KMS-11 (cell line): ENCODE measurements around the gene FAR2.

Experiments used
- H2AFZ ChIP-seq: fragments of 200-600 bp; sonication (generic); 2 replicates; pipeline ENCODE4 v1.6.1; 2016; ENCODE audit warnings: antibody characterized with exemption, mixed run types, low read depth
- H3K27ac ChIP-seq: fragments of 200-600 bp; sonication (generic); 2 replicates; pipeline ENCODE4 v1.6.1; 2016; ENCODE audit warnings: mild to moderate bottlenecking, mixed run types
- H3K27me3 ChIP-seq: fragments of 200-600 bp; sonication (generic); 2 replicates; pipeline ENCODE4 v1.6.1; 2017; ENCODE audit warnings: mild to moderate bottlenecking, low read depth, mixed run types, moderate library complexity; ENCODE audit not compliant: insufficient read depth
- H3K36me3 ChIP-seq: fragments of 200-600 bp; sonication (generic); 2 replicates; pipeline ENCODE4 v1.6.1; 2017; ENCODE audit warnings: mild to moderate bottlenecking, mixed run types; ENCODE audit not compliant: insufficient read depth
- H3K4me1 ChIP-seq: fragments of 200-600 bp; sonication (generic); 2 replicates; pipeline ENCODE4 v1.6.1; 2016; ENCODE audit warnings: mild to moderate bottlenecking, low read depth, mixed run types; ENCODE audit not compliant: poor library complexity, severe bottlenecking
- H3K4me2 ChIP-seq: fragments of 200-600 bp; sonication (generic); 2 replicates; pipeline ENCODE4 v1.7.0; 2016; ENCODE audit warnings: mild to moderate bottlenecking, mixed run types
- H3K4me3 ChIP-seq: fragments of 200-600 bp; sonication (generic); IDR thresholded peaks from 2 replicates; pipeline ENCODE4 v1.6.1; 2017; ENCODE audit warnings: low read depth, low read length, mixed read lengths; ENCODE audit not compliant: insufficient read depth
- H3K79me2 ChIP-seq: fragments of 200-600 bp; sonication (generic); 2 replicates; pipeline ENCODE4 v1.6.1; 2016; ENCODE audit warnings: low read depth, mixed run types; ENCODE audit not compliant: insufficient read depth
- H3K9ac ChIP-seq: fragments of 200-600 bp; sonication (generic); 2 replicates; pipeline ENCODE4 v1.6.1; 2016; ENCODE audit warnings: mild to moderate bottlenecking, mixed run types
- H4K20me1 ChIP-seq: fragments of 200-600 bp; sonication (generic); 2 replicates; pipeline ENCODE4 v1.6.1; 2016; ENCODE audit warnings: mild to moderate bottlenecking, mixed run types; ENCODE audit not compliant: insufficient read depth
- TF ChIP-seq, protein P1 (sequence below): fragments of 200-600 bp; sonication (generic); conservative IDR thresholded peaks from 2 replicates; pipeline ENCODE4 v1.6.1; 2017; ENCODE audit warnings: low read depth, mild to moderate bottlenecking, antibody characterized with exemption, low read length, moderate library complexity, mixed read lengths

The FAR2 gene

DNA sequence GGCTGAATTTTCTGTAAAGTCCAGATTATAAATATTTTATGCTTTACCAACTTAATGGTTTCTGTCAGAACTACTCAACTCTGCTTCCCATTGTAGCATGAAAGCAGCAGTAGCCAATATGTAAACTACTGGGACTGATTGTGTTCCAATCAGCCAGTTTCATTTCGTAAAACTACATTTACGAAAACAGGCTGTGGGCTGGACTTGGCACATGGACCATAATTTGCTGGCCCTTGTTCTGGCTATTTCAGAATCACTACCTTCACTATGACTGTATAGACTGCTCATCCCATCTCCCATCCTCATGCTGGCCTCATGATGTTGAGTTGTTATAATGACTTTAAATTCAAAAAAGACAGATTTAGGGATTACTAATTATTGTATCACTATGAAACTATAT is 38.7 kb downstream of the FAR2 start:
- no peaks in the 10 kb centered on the region for H3K36me3 ChIP-seq
- TF ChIP-seq, protein P1, sequence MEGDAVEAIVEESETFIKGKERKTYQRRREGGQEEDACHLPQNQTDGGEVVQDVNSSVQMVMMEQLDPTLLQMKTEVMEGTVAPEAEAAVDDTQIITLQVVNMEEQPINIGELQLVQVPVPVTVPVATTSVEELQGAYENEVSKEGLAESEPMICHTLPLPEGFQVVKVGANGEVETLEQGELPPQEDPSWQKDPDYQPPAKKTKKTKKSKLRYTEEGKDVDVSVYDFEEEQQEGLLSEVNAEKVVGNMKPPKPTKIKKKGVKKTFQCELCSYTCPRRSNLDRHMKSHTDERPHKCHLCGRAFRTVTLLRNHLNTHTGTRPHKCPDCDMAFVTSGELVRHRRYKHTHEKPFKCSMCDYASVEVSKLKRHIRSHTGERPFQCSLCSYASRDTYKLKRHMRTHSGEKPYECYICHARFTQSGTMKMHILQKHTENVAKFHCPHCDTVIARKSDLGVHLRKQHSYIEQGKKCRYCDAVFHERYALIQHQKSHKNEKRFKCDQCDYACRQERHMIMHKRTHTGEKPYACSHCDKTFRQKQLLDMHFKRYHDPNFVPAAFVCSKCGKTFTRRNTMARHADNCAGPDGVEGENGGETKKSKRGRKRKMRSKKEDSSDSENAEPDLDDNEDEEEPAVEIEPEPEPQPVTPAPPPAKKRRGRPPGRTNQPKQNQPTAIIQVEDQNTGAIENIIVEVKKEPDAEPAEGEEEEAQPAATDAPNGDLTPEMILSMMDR, result no peak
- no peak overlapping the region for H3K27ac ChIP-seq
- H3K4me1 ChIP-seq, result no peaks in the 10 kb centered on the region
- H3K9ac ChIP-seq, result no peak overlapping the region
- H3K27me3 ChIP-seq, result no peaks in the 10 kb centered on the region
- H3K4me3 ChIP-seq, result no peak overlapping the region
- no peaks in the 10 kb centered on the region for H3K79me2 ChIP-seq
- no peaks in the 10 kb centered on the region for H4K20me1 ChIP-seq
- H3K4me2 ChIP-seq, result no peak overlapping the region
- H2AFZ ChIP-seq, result no peak overlapping the region

DNA sequence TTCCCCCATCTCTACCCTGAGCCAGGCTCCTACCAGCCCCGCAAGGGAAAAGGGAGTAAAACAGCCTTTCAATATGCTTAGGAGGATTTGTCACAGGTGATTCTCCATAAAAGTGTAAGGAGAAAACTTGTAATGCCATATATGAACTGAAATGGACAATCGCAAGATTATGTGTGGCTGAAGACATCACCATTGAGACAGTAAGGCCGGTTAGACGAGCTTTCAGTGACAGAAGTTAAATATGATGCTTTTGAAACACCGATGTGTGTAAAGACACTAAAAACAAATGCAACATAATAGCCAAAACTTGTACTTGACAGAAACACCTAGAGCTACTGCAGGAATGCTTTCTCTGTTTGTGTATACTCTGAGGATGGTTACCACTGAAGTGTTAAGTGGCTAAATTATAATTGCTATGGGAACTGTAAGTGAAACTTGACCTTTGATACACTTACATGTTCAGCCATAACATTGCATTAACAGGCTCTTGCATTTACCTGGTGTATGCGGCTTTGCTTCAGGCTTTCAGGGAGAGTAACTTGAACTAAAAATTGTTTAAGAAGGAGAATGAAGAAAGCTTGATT is 42.3 kb downstream of the FAR2 start:
- H3K27ac ChIP-seq, result no peak overlapping the region
- H2AFZ ChIP-seq, result no peak overlapping the region
- H3K9ac ChIP-seq, result no peak overlapping the region
- H3K36me3 ChIP-seq, result no peaks in the 10 kb centered on the region
- no peaks in the 10 kb centered on the region for H4K20me1 ChIP-seq
- no peaks in the 10 kb centered on the region for H3K79me2 ChIP-seq
- TF ChIP-seq, protein P1, result no peak
- H3K4me3 ChIP-seq, result no peak overlapping the region
- no peaks in the 10 kb centered on the region for H3K4me1 ChIP-seq
- H3K27me3 ChIP-seq, result no peaks in the 10 kb centered on the region
- no peak overlapping the region for H3K4me2 ChIP-seq

DNA sequence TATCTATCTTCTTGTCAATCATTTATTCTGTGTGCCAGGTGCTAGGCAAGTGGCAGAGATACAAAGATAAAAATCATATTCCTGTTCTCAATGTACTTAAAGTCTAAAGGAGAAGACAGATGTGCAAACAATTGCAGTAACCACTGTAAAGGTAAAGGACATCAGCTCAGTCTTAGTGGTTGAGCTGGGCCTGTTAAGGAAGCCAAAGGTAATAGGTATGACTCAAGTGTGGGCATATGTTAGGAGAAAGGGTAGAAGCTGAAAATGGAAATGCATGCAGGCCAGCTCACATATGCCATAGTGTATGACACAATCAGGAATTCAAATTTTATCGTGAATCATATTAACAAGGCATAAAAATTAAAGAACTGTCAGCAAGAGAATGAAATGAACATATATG is 49.8 kb downstream of the FAR2 start:
- TF ChIP-seq, protein P1, result no peak
- no peak overlapping the region for H3K4me3 ChIP-seq
- H3K4me2 ChIP-seq, result no peak overlapping the region
- H3K4me1 ChIP-seq, result no peaks in the 10 kb centered on the region
- no peaks in the 10 kb centered on the region for H3K27me3 ChIP-seq
- no peaks in the 10 kb centered on the region for H3K79me2 ChIP-seq
- H3K9ac ChIP-seq, result no peak overlapping the region
- no peak overlapping the region for H3K27ac ChIP-seq
- H4K20me1 ChIP-seq, result no peaks in the 10 kb centered on the region
- H3K36me3 ChIP-seq, result no peaks in the 10 kb centered on the region
- H2AFZ ChIP-seq, result no peak overlapping the region

DNA sequence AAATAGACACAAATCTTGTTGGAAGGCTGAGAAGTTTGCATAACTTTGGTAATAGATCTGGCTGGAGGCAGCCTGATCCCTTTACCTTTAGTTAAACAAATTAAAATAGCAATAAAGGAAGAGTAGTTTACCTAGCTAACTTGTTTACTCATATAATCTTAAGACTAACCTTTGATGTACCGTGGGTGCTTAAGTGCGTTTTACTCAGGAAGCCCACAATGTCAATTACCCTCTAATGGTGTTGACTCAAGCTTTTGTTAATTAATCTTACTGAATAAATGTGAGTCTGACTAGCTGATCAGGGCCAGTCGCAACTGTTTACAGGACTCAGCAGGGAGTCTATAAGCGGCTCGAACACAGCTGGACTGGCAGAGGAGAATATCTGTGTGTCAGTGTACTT is 51.5 kb downstream of the FAR2 start:
- H3K27ac ChIP-seq, result no peak overlapping the region
- H3K79me2 ChIP-seq, result no peaks in the 10 kb centered on the region
- TF ChIP-seq, protein P1, result no peak
- H4K20me1 ChIP-seq, result no peaks in the 10 kb centered on the region
- no peak overlapping the region for H3K9ac ChIP-seq
- H2AFZ ChIP-seq, result no peak overlapping the region
- no peak overlapping the region for H3K4me2 ChIP-seq
- no peaks in the 10 kb centered on the region for H3K27me3 ChIP-seq
- no peaks in the 10 kb centered on the region for H3K4me1 ChIP-seq
- no peaks in the 10 kb centered on the region for H3K36me3 ChIP-seq
- H3K4me3 ChIP-seq, result no peak overlapping the region

DNA sequence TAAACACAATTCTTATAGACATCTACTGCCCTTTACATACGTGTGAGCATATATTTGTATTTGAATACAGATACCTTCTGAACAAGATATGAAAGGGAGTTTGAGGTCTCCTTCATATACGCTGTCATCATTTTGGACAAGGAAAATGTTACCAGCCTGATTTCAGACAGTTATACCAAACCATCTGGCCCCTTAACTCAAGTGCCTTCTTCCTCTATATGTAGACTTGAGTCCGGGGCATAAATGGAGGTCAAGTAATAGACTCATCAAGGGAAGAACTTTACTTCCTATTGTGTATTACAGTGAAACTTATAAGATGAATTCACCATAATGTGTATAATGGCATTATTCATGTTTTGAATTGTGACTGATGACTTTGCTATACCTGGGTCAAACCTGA is 52.2 kb downstream of the FAR2 start:
- Histone ChIP-seq H3K9ac (no peak overlapping the region), H3K27ac (no peak overlapping the region), H2AFZ (no peak overlapping the region), H3K27me3 (no peaks in the 10 kb centered on the region), H3K79me2 (no peaks in the 10 kb centered on the region), H3K36me3 (no peaks in the 10 kb centered on the region), H3K4me1 (no peaks in the 10 kb centered on the region), H3K4me3 (no peak overlapping the region), H4K20me1 (no peaks in the 10 kb centered on the region), H3K4me2 (no peak overlapping the region)
- TF ChIP-seq, protein P1, result no peak
